Thymus (tissue), 11 donors: ENCODE data around the gene GPR162. TPM values are rescaled to one million over a fixed set of nuclear protein-coding genes. Genes with fewer than 3 reads are reported as not detected.

ENCODE experiments used
- DNase-seq, 9 donors: peaks; one replicate each; pipeline ENCODE4 v3.0.0-alpha.2; 2013; ENCODE audit warnings: low spot score in 9 of 9, low read depth in 6 of 9, missing footprints in 1 of 9
- H3K27ac ChIP-seq, 2 donors: one replicate each; pipeline ENCODE4 v1.5.1; 2013; ENCODE audit warnings: control low read depth in 1 of 2, low read depth in 1 of 2, low read length in 1 of 2, mild to moderate bottlenecking in 1 of 2, moderate library complexity in 1 of 2
- H3K27me3 ChIP-seq, 2 donors: one replicate each; pipeline ENCODE4 v1.5.1; 2013; ENCODE audit warnings: low read length in 1 of 2; ENCODE audit not compliant: control insufficient read depth in 2 of 2, insufficient read depth in 1 of 2
- H3K36me3 ChIP-seq, 2 donors: one replicate each; pipeline ENCODE4 v1.5.1; 2013; ENCODE audit warnings: low read length in 1 of 2, mild to moderate bottlenecking in 1 of 2, moderate library complexity in 1 of 2; ENCODE audit not compliant: control insufficient read depth in 2 of 2, insufficient read depth in 2 of 2
- H3K4me1 ChIP-seq, 2 donors: one replicate each; pipeline ENCODE4 v1.5.1; 2013; ENCODE audit warnings: low read length in 2 of 2; ENCODE audit not compliant: control insufficient read depth in 2 of 2, insufficient read depth in 2 of 2
- H3K4me3 ChIP-seq, 2 donors: one replicate each; pipeline ENCODE4 v1.5.1; 2013; ENCODE audit warnings: low read length in 2 of 2, control low read depth in 1 of 2, mild to moderate bottlenecking in 1 of 2
- H3K9me3 ChIP-seq, 2 donors: one replicate each; pipeline ENCODE4 v1.5.1; 2013; ENCODE audit warnings: low read length in 1 of 2, mild to moderate bottlenecking in 1 of 2; ENCODE audit not compliant: control insufficient read depth in 2 of 2, insufficient read depth in 1 of 2
- WGBS: extraction: QIAGEN DNeasy Blood & Tissue Kit; methylation state at CpG from one replicate; pipeline ENCODE4 v1.1.7; 2013; 5-methylcytosine and 5-hydroxymethylcytosine counted together
- polyA plus RNA-seq: library from polyadenylated mRNA; stranded (reverse); fragments of 200-250 nt; gene quantifications from one replicate; pipeline ENCODE4 v1.2.3, GENCODE V29; 2013
- total RNA-seq: library from RNA; stranded (reverse); fragments of 120-200 nt; gene quantifications from one replicate; pipeline ENCODE4 v1.2.4, GENCODE V29; 2013
- donor health status: healthy.

Gene GPR162
- total and polyA plus RNA-seq, 2 donors: 1.4 to 4.4 TPM

DNA sequence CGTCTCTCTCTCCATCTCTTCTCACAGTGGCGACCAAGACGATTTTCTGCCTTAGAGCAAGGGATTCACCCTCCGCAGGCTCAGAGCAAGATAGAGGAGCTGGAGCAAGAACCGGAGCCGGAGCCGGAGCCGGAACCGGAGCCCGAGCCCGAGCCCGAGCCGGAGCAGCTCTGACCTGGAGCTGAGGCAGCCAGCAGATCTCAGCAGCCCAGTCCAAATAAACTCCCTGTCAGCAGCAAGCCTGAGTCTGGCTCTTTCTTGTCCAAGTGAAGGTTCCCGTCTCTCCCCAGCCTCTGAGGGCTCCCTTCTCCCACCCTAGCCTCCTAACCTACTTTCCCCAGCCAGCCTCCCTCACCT lies 43.4 kb upstream of the GPR162 start:
- 64% methylated on average over 14 of the region's 14 CpGs for WGBS
- peaks cover 12 to 49% of the 10 kb centered on the region in 2 donors for H3K27me3 ChIP-seq
- peak overlapping the region; percentile 35 to 47 for H3K4me3 ChIP-seq
- peak overlapping the region in 1 of 2 donors; percentile 98 for H3K27ac ChIP-seq
- H3K4me1 ChIP-seq: peaks cover 59 to 89% of the 10 kb centered on the region in 2 donors
- no peaks in the 10 kb centered on the region for H3K36me3 ChIP-seq
- no peaks in the 10 kb centered on the region for H3K9me3 ChIP-seq
- DNase-seq: peak in 1 of 9 donors; percentile 42

DNA sequence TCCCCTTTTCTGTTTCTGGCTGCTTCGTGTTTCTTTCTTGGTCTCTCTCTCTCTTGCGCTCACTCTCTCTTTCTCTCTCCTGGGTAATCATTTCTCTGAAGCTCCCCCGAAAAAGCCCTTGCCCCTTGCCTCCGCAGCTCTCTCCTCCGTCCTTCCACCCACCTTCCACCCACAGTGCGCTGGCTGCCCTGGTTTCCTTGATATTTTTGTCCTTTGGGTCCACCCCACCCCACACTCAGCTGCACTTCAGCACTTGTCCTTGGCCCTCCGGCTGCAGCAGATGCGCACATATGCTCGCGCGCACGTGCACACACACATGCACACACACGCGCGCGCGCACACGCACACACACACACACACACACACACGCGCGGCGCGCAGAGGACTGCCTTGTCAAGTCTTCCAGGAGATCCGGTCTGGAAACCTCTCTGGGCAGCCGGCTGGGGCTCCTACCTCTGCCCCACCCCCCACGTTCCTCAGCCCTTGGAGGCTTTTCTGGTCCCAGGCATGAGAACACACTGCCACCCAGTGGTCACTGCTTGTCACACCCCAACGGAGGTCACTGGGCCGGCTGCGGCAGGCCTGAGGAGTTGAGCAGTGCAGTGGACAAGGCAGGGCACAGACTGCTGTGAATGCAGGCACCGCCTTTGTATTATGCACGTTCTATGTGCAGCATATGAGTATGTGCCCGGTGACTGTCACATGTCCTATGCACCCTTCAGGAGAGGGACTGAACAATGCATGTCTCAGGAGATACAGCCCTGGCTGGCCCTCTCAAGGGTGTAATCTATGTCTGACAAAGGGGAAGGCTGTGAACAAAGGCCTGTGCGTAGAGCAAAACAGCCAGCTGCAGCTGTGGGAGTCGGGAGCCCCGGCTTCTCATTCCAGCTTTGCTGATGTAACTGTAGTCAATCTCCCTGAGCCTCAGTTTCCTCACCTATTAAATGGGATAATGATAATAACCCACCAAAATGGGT lies 42.8 kb upstream of the GPR162 start:
- no peaks in the 10 kb centered on the region for H3K9me3 ChIP-seq
- H3K36me3 ChIP-seq: no peaks in the 10 kb centered on the region
- peaks cover 62 to 91% of the 10 kb centered on the region in 2 donors for H3K4me1 ChIP-seq
- H3K4me3 ChIP-seq: peak overlapping the region; percentile 35 to 47
- peaks cover 6 to 43% of the 10 kb centered on the region in 2 donors for H3K27me3 ChIP-seq
- peak overlapping the region; percentile 87 to 98 for H3K27ac ChIP-seq
- 5% methylated on average over 35 of the region's 35 CpGs for WGBS
- peak; percentile 76 to 94 (median 87) for DNase-seq

- Histone ChIP-seq H3K27ac (peak overlapping the region; percentile 67 to 98), H3K4me3 (no peak overlapping the region), H3K4me1 (peaks cover 68 to 91% of the 10 kb centered on the region in 2 donors), H3K9me3 (no peaks in the 10 kb centered on the region), H3K36me3 (no peaks in the 10 kb centered on the region), H3K27me3 (peaks cover 0 to 33% of the 10 kb centered on the region in 2 donors)
- peak in 2 of 9 donors; percentile 56 to 76 for DNase-seq
- WGBS: 81% methylated on average over 6 of the region's 6 CpGs
Measured at GRCh38 chr12:6779708-6780432, 41.8 kb upstream of the GPR162 start.

DNA sequence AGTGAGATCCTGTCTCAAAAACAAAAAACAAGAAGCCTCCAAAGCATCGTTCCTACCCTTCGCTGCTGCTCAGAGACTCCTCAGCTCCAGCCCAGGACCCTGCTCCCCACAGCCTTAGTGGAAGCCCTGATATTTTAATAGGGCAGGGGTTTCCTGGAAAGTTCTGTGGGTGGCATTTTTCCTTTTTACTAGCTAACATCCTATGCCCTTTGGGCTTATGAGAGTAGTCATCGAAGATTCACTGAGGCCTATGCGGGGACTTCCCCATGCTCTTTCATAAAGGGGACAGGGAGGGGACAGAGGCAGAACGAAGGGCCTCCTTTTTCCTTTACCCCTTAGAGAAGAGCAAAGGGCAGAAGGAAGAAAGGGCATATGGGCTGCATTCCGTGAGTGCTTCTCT lies 41.0 kb upstream of the GPR162 start:
- Histone ChIP-seq H3K36me3 (no peaks in the 10 kb centered on the region), H3K4me3 (no peak overlapping the region), H3K27me3 (peaks cover 0 to 26% of the 10 kb centered on the region in 2 donors), H3K4me1 (peaks cover 72 to 91% of the 10 kb centered on the region in 2 donors), H3K9me3 (no peaks in the 10 kb centered on the region), H3K27ac (peak overlapping the region; percentile 74 to 98)
- WGBS: 93% methylated on average over 6 of the region's 6 CpGs
- no peak for DNase-seq

DNA sequence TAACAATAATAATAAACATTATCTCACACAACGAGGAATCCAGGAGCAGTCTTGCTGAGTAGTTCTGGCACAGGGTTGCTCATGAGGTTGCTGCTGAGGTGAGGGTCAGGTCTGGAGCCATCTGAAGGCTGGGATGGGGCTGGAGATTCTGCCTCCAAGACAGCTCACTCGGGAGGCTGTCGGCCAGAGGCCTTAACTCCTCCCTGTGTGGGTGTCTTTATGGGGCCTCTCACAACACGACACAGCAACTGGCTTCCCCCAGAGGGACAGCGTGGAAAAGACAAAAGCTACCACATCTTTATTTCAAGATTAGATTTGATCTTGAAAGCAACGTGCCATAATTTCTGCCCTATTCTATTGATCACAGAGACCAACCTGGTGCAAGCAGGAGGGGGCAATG lies 39.5 kb upstream of the GPR162 start:
- Histone ChIP-seq H3K36me3 (no peaks in the 10 kb centered on the region), H3K9me3 (no peaks in the 10 kb centered on the region), H3K27ac (peak overlapping the region; percentile 94 to 98), H3K27me3 (peaks cover 0 to 11% of the 10 kb centered on the region in 2 donors), H3K4me1 (peaks cover 86 to 100% of the 10 kb centered on the region in 2 donors), H3K4me3 (peak overlapping the region; percentile 2 to 28)
- DNase-seq: no peak
- 29% methylated on average over 6 of the region's 6 CpGs for WGBS

DNA sequence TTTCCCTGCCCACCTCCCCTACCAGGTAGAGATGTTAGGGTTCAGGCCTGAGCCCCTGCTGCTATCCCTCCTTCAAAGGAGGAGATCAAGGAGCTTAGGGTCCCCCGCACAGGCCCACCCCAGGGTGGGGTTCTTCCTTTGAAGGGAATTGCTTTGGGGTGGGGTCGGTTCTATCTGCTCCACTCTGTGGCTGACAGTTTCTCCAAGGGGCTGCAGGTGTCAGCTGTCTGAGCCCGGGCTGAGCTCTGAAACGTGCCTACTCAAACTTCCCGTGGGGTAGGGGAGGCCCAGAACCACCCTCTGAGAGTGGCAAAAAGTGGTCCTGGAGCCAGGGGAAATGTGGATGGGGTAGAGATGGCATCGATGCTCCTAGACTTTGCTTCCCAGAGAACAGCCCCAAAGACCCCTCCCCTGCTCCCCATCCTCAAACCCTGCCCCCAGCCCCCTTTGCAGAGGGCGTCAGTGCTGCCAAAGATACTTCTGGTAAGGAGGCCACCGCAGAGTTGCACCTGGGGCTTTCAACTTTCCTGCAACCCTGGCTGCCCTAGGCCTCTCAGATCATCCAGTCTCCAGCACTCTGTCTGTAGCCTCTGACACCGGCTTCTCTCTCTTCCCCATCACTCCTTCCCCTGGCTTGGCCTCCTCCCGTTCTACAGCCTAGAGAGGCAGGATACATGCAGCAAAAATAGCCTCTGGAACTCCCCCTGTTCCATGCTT lies 38.6 kb upstream of the GPR162 start:
- Histone ChIP-seq H3K9me3 (no peaks in the 10 kb centered on the region), H3K27ac (peak overlapping the region; percentile 94 to 98), H3K4me3 (peak overlapping the region; percentile 28 to 33), H3K36me3 (no peaks in the 10 kb centered on the region), H3K27me3 (peaks cover 0 to 2% of the 10 kb centered on the region in 2 donors), H3K4me1 (peaks cover 81 to 100% of the 10 kb centered on the region in 2 donors)
- 9% methylated on average over 10 of the region's 10 CpGs for WGBS
- DNase-seq: peak in 6 of 9 donors; percentile 74 to 95 (median 86)

DNA sequence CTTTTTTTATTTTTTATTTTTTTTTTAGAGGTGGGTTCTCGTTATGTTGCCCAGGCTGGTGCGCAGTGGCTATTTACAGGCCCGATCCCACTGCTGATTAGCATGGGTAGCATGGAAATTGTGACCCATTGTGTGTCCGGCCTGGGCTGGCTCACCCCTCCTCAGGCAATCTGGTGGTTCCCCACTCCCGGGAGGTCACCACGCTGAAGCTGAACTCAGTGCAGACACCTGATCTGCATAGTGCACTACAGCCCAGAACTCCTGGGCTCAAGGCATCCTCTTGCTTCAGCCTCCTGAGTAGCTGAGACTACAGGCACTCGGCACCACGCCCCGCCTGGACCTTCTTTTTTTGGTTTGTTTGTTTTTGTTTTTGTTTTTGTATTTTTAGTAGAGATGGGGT lies 37.8 kb upstream of the GPR162 start:
- Histone ChIP-seq H3K9me3 (no peaks in the 10 kb centered on the region), H3K27me3 (no peaks in the 10 kb centered on the region), H3K4me3 (peak overlapping the region; percentile 28 to 33), H3K4me1 (peaks cover 80 to 99% of the 10 kb centered on the region in 2 donors), H3K36me3 (no peaks in the 10 kb centered on the region), H3K27ac (peak overlapping the region; percentile 94 to 98)
- 76% methylated on average over 9 of the region's 9 CpGs for WGBS
- no peak for DNase-seq

DNA sequence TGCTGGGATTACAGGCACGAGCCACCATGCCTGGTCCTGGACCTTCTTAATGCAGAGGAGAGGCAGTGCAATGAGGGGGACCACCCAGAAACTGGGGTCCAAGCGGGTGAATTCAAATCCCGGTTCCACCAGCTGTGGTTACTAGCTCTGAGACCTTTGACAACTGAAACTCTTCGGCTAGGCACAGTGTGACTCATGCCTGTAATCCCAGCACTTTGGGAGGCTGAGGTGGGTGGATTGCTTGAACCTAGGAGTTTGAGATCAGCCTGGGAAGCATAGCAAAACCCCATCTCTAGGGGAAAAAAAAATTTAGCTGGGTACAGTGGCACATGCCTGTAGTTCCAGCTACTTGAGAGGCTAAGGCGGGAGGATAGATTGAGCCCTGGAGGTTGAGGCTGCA lies 37.3 kb upstream of the GPR162 start:
- DNase-seq: no peak
- Histone ChIP-seq H3K36me3 (no peaks in the 10 kb centered on the region), H3K27ac (peak overlapping the region; percentile 46 to 98), H3K9me3 (peaks cover 0 to under 1% of the 10 kb centered on the region in 2 donors), H3K27me3 (no peaks in the 10 kb centered on the region), H3K4me3 (no peak overlapping the region), H3K4me1 (peaks cover 81 to 99% of the 10 kb centered on the region in 2 donors)
- WGBS: 88% methylated on average over 5 of the region's 5 CpGs
